HG03520 (cell line): ENCODE data around the gene TUT4.

ENCODE experiments used
- ATAC-seq: cut with Tn5 transposase; IDR thresholded peaks from one replicate; pipeline ENCODE4 v1.9.1; 2021; ENCODE audit warnings: mild to moderate bottlenecking, moderate library complexity; ENCODE audit not compliant: unreplicated experiment

Gene TUT4

GRCh38 chr1:52473039-52473438 lies 79.9 kb downstream of the TUT4 start:
- no peak for ATAC-seq

GRCh38 chr1:52472384-52472783 lies 80.5 kb downstream of the TUT4 start:
- ATAC-seq: no peak

- no peak for ATAC-seq
These were observed 83.8 kb downstream of the TUT4 start for GRCh38 chr1:52469108-52469507.

DNA sequence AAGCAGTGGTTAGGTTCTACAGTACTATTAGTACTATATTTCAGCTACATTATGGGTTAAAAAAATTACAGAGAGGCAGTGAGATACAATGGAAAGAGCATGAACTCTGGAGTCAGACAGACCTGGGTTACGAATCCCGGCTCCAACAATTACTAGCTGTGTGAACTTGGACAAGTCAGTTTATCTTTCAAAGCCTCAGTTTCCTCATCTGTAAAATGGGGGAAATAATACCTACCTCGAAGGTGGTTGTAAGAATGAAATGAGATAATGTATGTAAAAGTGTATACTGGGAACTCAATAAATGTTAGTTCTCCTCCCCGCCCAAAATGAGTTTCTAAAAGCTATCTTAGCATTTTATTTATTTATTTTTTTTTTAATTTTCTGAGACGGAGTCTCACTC lies 89.0 kb downstream of the TUT4 start:
- no peak for ATAC-seq

GRCh38 chr1:52461821-52462220 lies 91.1 kb downstream of the TUT4 start:
- no peak for ATAC-seq

GRCh38 chr1:52460694-52461093 lies 92.2 kb downstream of the TUT4 start:
- ATAC-seq: no peak

- no peak for ATAC-seq
These were observed 97.2 kb downstream of the TUT4 start for GRCh38 chr1:52455686-52456085.

GRCh38 chr1:52454779-52455178 lies 98.1 kb downstream of the TUT4 start:
- ATAC-seq: no peak

DNA sequence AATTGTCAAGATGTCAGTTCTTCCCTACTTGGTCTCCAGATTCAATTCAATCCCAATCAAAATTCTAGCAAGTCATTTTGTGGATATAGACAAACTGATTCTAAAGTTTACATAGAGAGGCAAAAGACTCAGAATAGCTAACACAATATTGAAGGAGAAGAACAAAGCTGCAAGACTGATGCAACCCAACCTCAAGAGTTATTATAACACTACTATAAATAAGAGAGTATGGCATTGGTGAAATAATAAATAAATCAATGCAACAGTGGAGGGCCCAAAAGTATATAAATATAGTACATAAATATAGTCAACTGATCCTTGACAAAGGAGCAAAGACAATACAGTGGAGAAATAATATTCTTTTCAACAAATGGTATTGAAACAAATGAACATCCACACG lies 98.8 kb downstream of the TUT4 start:
- ATAC-seq: no peak

DNA sequence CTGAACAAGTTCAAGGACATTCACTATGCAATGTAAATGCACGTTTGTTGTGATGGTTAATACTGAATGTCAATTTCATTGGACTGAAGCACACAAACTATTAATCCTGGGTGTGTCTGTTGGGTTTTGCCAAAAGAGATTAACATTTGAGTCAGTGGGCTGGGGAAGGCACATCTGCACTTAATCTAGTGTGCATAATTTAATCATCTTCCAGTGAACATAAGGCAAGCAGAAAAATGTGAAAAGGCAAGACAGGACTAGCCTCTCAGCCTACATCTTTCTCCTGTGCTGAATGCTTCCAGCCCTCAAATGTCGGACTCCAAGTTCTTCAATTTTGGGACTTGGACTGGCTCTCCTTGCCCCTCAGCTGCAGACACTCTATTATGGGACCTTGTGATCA lies 108.4 kb downstream of the TUT4 start:
- no peak for ATAC-seq

DNA sequence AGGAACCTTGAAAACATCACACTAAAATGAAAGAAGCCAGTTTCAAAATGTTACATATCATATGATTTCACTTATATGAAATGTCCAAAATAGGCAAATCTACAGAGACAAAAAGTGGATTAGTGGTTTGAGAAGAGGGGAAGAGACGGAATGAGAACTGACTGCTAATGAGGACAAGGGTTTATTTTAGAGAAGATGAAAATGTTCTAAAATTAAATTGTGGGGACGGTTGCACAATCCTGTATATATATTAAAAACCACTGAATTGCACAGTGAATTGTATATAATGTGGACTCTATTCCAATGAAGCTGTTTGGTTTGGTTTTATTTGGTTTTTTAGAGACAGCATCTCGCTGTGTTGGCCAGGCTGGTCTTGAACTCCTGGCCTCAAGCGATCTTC lies 112.9 kb downstream of the TUT4 start:
- no peak for ATAC-seq

DNA sequence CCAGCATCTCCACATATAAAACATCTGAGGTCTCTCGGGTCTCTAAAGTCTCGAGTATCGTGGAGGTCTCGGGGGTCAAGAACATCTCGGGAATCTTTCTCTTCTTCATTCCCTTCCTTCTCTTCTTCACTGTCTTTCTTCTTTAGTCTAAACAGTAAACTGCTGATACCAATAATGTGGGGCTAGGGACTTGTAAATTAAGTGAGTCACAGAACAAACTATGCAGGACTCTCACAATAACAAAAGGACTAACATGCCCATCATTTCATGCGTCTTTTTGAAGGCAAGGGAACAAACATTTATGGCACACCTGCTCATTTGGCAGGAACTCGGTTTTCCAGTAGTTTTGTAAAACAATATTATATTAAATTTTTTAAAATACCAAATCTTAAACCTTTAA lies 116.1 kb downstream of the TUT4 start:
- no peak for ATAC-seq

DNA sequence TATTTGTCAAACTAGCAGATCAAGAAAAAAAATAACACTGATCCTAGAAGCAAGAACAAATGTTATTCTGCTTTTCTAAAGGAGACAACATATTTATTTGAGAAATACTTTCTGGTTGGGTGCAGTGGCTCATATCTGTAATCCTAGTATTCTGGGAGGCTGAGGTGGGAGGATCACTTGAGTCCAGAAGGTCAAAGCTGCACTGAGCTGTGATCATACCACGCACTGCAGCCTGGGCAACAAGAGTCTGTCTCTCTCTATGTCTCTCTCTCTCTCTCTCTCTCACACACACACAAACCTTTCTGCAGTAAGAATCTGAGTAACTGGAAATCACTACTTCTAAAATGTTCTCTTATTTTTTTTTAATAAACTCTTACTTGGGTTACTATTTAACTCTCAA lies 117.2 kb downstream of the TUT4 start:
- ATAC-seq: no peak

DNA sequence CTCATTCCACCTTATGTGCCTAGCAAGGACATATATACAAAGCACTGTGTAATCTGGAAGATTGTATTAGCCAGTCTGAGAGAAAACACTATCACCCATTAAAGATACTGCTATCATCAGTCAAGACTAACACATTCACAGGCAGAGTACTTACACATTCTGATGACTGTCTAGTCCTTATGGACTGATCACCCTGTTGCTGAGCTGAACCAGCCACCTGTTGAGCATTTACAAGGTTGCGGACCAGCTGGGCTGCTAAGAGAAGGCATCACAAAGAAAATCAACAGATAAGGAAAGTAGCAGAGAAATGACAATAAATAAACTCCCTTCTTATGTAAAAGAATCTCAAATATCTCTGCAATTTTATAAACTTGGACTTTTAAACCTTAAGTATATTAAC lies 117.7 kb downstream of the TUT4 start:
- no peak for ATAC-seq

DNA sequence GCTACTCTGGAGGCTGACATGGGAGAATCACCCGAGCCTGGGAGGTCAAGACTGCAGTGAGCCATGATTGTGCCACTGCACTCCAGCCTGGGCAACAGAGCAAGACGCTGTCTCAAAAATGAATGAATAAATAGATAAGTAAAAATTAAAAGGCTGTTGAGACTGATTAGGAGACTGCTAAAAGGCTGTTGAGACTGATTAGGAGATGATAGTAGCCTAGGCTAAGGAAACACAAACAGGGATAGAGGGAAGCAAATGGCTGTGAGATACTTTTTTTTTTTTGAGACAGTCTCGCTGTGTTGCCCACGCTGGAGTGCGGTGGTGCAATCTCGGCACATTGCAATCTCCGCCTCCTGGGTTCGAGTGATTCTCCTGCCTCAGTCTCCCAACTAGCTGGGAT lies 120.1 kb downstream of the TUT4 start:
- ATAC-seq: no peak

GRCh38 chr1:52427152-52427551 lies 125.7 kb downstream of the TUT4 start:
- no peak for ATAC-seq

DNA sequence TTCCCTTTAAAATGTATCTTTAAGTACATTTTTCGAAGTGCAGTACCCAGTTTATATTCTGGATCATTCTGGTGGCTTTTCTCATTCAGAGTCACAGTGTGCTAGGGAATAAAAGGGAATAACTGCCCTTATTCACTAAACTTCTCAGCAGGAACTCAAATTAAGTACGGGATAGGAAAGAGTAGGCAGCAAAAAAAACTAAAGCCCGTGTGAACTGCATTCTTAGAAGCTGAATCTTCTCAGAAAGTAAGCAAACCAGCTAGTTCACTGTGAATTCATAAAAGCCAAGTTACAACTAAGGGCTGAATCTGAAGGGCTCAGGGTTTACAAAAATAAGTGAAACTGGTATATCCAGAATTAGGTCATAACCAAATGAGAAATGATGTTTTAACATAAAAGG lies 126.5 kb downstream of the TUT4 start:
- no peak for ATAC-seq

- ATAC-seq: no peak
These were observed 128.1 kb downstream of the TUT4 start for GRCh38 chr1:52424813-52425212.

DNA sequence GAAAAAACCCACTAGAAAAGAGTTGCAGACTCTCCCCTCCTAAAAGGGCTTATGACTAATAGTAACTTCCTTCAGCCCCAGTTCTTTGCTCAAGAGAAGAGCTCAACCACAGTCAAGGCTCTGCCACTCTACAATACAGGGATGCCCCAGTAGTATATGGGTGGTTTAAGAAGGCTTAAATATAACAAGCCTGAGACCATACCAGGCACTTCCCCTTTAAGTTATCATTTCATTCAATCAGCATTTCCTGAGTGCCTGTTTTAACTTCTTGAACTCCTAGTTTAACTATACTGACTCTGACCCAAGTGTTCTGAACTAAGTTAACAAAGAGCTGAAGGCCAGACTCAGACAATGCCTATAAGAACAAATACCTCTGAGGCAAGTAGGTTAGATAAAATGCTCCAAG lies 128.7 kb downstream of the TUT4 start:
- ATAC-seq: no peak

DNA sequence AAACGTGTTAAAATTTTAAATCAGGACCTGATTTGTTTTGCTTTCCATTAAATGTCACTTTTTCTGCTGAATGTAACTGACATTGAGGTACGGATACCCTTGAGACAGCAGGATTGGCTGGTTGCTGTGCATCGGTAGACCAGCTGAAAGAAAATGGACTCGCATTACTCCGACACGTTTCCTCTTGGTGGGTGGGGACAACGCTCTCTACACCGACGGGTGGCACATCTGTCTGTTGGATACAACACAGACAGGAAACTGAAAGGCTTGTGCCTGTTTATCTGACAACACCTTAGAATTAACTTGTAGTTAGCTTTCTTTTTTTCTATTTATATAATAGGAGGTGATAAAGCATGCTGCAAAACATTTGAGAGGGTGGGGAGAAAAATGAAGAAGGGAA lies 129.1 kb downstream of the TUT4 start:
- ATAC-seq: no peak

GRCh38 chr1:52423055-52423454 lies 129.8 kb downstream of the TUT4 start:
- ATAC-seq: no peak

DNA sequence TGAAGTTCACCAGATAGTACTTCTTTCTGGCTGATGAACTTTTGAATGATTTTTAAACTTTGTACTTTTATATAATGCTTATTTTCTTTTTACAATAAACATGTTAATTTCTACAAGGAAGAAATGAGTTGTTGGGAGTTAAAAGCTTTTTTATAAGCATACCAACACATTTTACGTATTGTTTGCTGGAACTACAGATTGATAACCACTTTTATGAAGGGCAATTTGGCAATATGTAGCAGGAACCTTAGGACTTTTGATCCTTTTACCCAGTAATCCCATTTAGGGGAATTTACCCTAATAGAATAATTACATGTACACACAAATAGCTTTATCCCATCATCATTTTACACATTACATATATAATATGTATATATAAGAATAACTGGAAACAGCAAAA lies 132.2 kb downstream of the TUT4 start:
- ATAC-seq: no peak

DNA sequence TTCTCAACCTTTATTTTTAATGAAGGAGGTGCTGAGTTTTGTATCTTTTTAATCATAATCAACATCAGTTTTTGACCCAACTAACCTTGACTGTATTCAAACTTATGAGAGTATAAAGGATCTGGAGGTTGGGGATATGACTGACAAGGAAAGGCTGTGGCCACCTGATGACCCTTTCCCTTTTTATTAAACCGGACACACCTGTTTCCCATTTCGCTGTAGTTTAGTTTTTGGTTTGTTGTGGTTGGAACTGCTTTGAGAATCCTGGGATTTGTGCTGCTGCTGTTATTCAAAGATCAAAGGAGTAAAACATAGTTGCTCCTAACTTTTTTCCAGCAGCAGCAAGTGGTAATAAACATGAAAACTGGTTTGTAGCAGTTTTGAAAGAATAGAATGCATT lies 136.1 kb downstream of the TUT4 start:
- no peak for ATAC-seq

DNA sequence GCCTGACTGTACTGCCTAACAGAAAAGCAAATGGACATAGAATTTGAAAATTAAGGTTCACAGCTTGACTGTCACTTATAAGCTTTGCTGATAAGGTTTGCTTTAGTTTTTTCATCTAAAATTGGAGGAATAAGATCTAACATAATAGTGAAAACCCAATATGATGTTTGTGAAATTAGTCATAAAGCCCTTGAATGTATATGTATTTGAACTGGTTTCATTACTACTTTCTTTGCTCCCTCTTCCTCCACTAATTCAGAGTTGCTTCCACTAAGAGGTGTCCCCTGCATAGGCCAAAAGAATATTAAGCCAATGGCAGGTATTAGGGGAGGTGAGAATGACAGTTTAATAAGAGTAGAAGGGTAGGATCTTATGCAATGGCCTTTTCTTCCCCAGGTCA lies 137.9 kb downstream of the TUT4 start:
- ATAC-seq: no peak
